HG03280 (cell line): ENCODE data around the gene ACTR10.
"Not testable (repeated sequence)": the region's sequence is repeated elsewhere in the genome, so short reads cannot be mapped to it uniquely, and the experiment has no call there.

Experiments used
- ATAC-seq: cut with Tn5 transposase; IDR thresholded peaks from one replicate; pipeline ENCODE4 v1.9.1; 2021; ENCODE audit warnings: mild to moderate bottlenecking, moderate library complexity; ENCODE audit not compliant: unreplicated experiment

ACTR10 gene

GRCh38 chr14:58215191-58215914 is 15.4 kb downstream of the ACTR10 start:
- ATAC-seq = no peak

GRCh38 chr14:58216544-58216943 is 16.6 kb downstream of the ACTR10 start:
- no peak for ATAC-seq

GRCh38 chr14:58227096-58227819 is 27.3 kb downstream of the ACTR10 start:
- ATAC-seq = no peak

- ATAC-seq = no peak
Observed at GRCh38 chr14:58238252-58239243, 38.6 kb downstream of the ACTR10 start.

GRCh38 chr14:58239244-58240195 is 39.6 kb downstream of the ACTR10 start:
- ATAC-seq = no peak

GRCh38 chr14:58243790-58244555 is 44.0 kb downstream of the ACTR10 start:
- peak; percentile 29 for ATAC-seq

- ATAC-seq = peak; percentile 92
Observed at GRCh38 chr14:58244556-58245387, 44.8 kb downstream of the ACTR10 start, which contains the start of gene PSMA3. Gene PSMA3, plus strand, starts transcription at chr14:58244843. Its CDS starts 78 bp downstream, at chr14:58244921.

GRCh38 chr14:58245562-58245961 is 45.6 kb downstream of the ACTR10 start:
- no peak for ATAC-seq

- no peak for ATAC-seq
Observed at GRCh38 chr14:58249611-58250010, 49.7 kb downstream of the ACTR10 start.

GRCh38 chr14:58258156-58258555 is 58.2 kb downstream of the ACTR10 start:
- no peak for ATAC-seq

- not testable (repeated sequence) for ATAC-seq
Observed at GRCh38 chr14:58262005-58262404, 62.1 kb downstream of the ACTR10 start.

GRCh38 chr14:58265401-58265800 is 65.5 kb downstream of the ACTR10 start:
- ATAC-seq = no peak

GRCh38 chr14:58270628-58271027 is 70.7 kb downstream of the ACTR10 start:
- ATAC-seq = no peak

GRCh38 chr14:58272588-58273372 is 72.8 kb downstream of the ACTR10 start:
- ATAC-seq = no peak

GRCh38 chr14:58274881-58275280 is 74.9 kb downstream of the ACTR10 start:
- no peak for ATAC-seq

GRCh38 chr14:58275527-58276190 is 75.7 kb downstream of the ACTR10 start:
- no peak for ATAC-seq

- no peak for ATAC-seq
Observed at GRCh38 chr14:58276208-58276607, 76.3 kb downstream of the ACTR10 start.
